Thyroid gland (tissue), 4 donors: ENCODE results near the gene ZP4.

Experiments
- POLR2A ChIP-seq, 2 donors: fragments of 450-650 bp; IDR thresholded peaks; one replicate each; pipeline ENCODE4 v1.6.1; 2017; ENCODE audit warnings: antibody characterized with exemption in 2 of 2, mild to moderate bottlenecking in 2 of 2, moderate library complexity in 1 of 2
- TF ChIP-seq, protein P1 (sequence below), 6 experiments: fragments of 200-600 bp in 3 of 6; fragments of 450-650 bp in 3 of 6; sonication (generic) in 3 of 6; IDR thresholded peaks; one replicate each; pipeline ENCODE4 v1.5.1; 2016 to 2019; ENCODE audit warnings: antibody characterized with exemption in 6 of 6, mild to moderate bottlenecking in 2 of 6, inconsistent platforms in 1 of 6, moderate library complexity in 1 of 6

DNA sequence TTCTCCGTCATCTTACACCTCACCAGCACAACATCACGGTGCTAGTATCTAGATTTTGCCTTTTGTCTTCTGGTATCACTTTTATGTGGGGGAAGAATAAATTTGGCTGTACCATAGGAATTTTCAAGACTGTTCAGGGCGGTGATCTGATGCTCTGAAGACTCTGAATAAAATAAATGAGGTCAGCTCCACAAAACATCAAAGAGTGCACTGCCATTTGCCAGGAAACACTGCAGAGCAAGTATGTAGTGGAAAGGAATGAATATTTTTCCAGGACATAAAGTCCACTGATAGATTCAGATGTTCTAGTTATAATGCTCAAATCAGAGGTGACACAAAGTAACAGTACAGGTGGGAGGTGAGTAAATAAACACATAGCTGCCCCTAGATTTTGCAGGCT is 56.3 kb downstream of the ZP4 start:
- no peak for TF ChIP-seq POLR2A (IDR thresholded peaks at IDR 0.05)
- TF ChIP-seq, protein P1, sequence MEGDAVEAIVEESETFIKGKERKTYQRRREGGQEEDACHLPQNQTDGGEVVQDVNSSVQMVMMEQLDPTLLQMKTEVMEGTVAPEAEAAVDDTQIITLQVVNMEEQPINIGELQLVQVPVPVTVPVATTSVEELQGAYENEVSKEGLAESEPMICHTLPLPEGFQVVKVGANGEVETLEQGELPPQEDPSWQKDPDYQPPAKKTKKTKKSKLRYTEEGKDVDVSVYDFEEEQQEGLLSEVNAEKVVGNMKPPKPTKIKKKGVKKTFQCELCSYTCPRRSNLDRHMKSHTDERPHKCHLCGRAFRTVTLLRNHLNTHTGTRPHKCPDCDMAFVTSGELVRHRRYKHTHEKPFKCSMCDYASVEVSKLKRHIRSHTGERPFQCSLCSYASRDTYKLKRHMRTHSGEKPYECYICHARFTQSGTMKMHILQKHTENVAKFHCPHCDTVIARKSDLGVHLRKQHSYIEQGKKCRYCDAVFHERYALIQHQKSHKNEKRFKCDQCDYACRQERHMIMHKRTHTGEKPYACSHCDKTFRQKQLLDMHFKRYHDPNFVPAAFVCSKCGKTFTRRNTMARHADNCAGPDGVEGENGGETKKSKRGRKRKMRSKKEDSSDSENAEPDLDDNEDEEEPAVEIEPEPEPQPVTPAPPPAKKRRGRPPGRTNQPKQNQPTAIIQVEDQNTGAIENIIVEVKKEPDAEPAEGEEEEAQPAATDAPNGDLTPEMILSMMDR (IDR thresholded peaks at IDR 0.05) = no peak
